ENCODE measurements around the gene HYAL2.
A peak's percentile ranks its signal among the peaks of the same experiment; 100 is the strongest.

Gene HYAL2

GRCh38 chr3:50303013-50303815 lies 19.3 kb downstream of the HYAL2 start, which contains the start of gene HYAL1:
HYAL1 (minus strand) TSS chr3:50303574; CDS start chr3:50302956, 618 bp downstream.
- DNase-seq = no peak

GRCh38 chr3:50302095-50303012 lies 20.2 kb downstream of the HYAL2 start:
- no peak for DNase-seq

- DNase-seq = no peak
These were observed 21.8 kb downstream of the HYAL2 start for GRCh38 chr3:50300681-50301254.

- DNase-seq = peak in 1 of 2 experiments; percentile 59
These were observed 22.4 kb downstream of the HYAL2 start for GRCh38 chr3:50299929-50300680.

- DNase-seq = no peak
These were observed 23.0 kb downstream of the HYAL2 start for GRCh38 chr3:50299638-50299928.

- peak; percentile 95 to 97 for DNase-seq
These were observed 23.5 kb downstream of the HYAL2 start, which contains the start of the genes HYAL3 and NAA80 for GRCh38 chr3:50298836-50299637. HYAL3 (minus strand) TSS chr3:50299405; CDS start chr3:50295602, 3,803 bp downstream. NAA80 (minus strand) TSS chr3:50299405; CDS start chr3:50297463, 1,942 bp downstream.

GRCh38 chr3:50297896-50298725 lies 24.4 kb downstream of the HYAL2 start:
- no peak for DNase-seq

GRCh38 chr3:50297384-50297775 lies 25.2 kb downstream of the HYAL2 start:
- no peak for DNase-seq

GRCh38 chr3:50296721-50297383 lies 25.7 kb downstream of the HYAL2 start:
- DNase-seq = no peak

- no peak for DNase-seq
These were observed 26.8 kb downstream of the HYAL2 start for GRCh38 chr3:50295553-50296431.

- DNase-seq = no peak
These were observed 27.8 kb downstream of the HYAL2 start for GRCh38 chr3:50294492-50295403.

GRCh38 chr3:50294089-50294488 lies 28.5 kb downstream of the HYAL2 start:
- DNase-seq = no peak

GRCh38 chr3:50293079-50293801 lies 29.3 kb downstream of the HYAL2 start:
- DNase-seq = no peak

- peak; percentile 74 to 95 for DNase-seq
These were observed 30.1 kb downstream of the HYAL2 start, which contains the start of gene IFRD2 for GRCh38 chr3:50292159-50293078. IFRD2 (minus strand) TSS chr3:50292429; CDS start chr3:50292274, 155 bp downstream.

- DNase-seq = no peak
These were observed 32.3 kb downstream of the HYAL2 start for GRCh38 chr3:50290161-50290641.

- no peak for DNase-seq
These were observed 33.4 kb downstream of the HYAL2 start for GRCh38 chr3:50289130-50289529.
